ENCODE measurements around the gene BTN3A1.

GRCh38 chr6:26380256-26380655 lies 21.8 kb upstream of the BTN3A1 start:
- TF ChIP-seq EZH2 (IDR thresholded peaks at IDR 0.05; ENCODE audit: low read depth, low read length, severe bottlenecking) (no peak), TAF1 (IDR thresholded peaks at IDR 0.05; ENCODE audit: low read depth, low read length) (no peak), CTCF (IDR thresholded peaks at IDR 0.05; ENCODE audit: control extremely low read depth in 1 of 3, insufficient read depth in 1 of 3, low read depth in 1 of 3, low read length in 3 of 3) (no peak), RAD21 (IDR thresholded peaks at IDR 0.05 in 1 of 2, conservative IDR thresholded peaks at IDR 0.05 in 1 of 2; ENCODE audit: low read depth in 2 of 2, low read length in 2 of 2) (no peak), POLR2A (IDR thresholded peaks at IDR 0.05; ENCODE audit: control extremely low read depth in 1 of 2, low read depth in 2 of 2, low read length in 2 of 2) (no peak), TCF12 (IDR thresholded peaks at IDR 0.05; ENCODE audit: low read depth, low read length) (no peak), HDAC2 (IDR thresholded peaks at IDR 0.05; ENCODE audit: borderline replicate concordance in 1 of 2, low read depth in 2 of 2, low read length in 2 of 2) (no peak), SIN3A (conservative IDR thresholded peaks at IDR 0.05 in 1 of 2, IDR thresholded peaks at IDR 0.05 in 1 of 2; ENCODE audit: low read depth in 1 of 2, low read length in 2 of 2) (no peak)

All from H1 (cell line).